ENCODE data around the gene PARP11. TPM values are rescaled to one million over a fixed set of nuclear protein-coding genes. Genes with fewer than 3 reads are reported as not detected.
"Not testable (repeated sequence)": the region's sequence is repeated elsewhere in the genome, so short reads cannot be mapped to it uniquely, and the experiment has no call there.

Gene PARP11
- total and polyA plus RNA-seq, 5 donors = 2.2 to 8.6 (median 6.3) TPM

DNA sequence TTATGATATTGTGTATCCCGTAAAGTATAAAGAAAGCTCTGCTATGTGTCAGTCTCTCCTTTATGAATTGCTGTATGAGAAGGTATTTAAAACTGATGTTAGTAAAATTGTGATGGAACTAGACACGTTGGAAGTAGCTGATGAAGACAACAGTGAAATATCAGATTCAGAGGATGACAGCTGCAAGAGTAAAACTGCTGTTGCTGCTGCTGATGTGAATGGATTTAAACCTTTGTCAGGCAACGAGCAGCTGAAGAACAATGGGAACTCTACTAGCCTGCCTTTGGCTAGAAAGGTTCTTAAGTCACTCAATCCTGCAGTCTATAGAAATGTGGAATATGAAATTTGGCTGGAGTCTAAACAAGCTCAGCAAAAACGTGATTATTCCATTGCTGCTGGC, 33.5 kb downstream of the PARP11 start:
- H3K4me1 ChIP-seq (ENCODE audit: control insufficient read depth, insufficient read depth, low read length); DNase-seq; H3K9me3 ChIP-seq (ENCODE audit: control insufficient read depth, low read length); ATAC-seq; H3K4me3 ChIP-seq (ENCODE audit: low read length); H3K27me3 ChIP-seq (ENCODE audit: control insufficient read depth, insufficient read depth); H3K27ac ChIP-seq (ENCODE audit: low read length); intact Hi-C loops (cut with DNase I): not testable (repeated sequence)
- WGBS = 90% methylated on average over 4 of the region's 4 CpGs

DNA sequence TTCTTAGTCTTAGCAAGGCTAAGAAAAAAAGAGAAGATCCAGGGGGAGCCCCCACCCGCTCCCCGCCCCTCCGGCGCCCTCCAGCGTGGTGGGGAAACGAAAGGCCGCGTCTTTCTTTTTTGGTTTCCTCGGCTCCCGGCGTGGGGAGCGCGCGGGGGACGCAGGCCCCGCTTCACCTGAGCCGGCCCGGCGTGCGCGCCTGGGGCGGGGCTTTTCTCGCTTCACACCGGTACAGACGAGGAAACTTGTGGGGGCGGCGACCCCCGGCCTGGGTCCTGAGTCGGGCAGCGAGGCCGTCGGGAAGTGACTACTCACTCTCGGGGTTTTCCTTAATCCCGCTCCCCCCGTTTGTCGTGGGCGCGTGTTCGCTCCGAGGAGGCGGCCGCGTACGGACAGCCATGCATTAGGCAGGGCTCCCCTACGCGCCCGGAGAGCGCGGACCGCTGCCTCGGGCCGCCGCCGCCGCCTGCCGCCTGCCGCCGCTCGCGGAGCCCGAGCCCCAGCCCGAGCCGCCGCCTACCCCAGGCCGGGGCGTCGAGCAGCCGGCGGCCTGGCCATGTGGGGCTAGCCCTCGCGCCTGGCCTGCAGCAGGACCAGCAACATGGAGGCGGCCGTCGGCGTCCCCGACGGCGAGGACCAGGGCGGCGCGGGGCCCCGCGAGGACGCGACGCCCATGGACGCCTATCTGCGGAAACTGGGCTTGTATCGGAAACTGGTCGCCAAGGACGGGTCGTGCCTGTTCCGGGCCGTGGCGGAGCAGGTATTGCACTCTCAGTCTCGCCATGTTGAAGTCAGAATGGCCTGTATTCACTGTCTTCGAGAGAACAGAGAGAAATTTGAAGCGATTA, 34.3 kb downstream of the PARP11 start:
- intact Hi-C loops (cut with DNase I); H3K27ac ChIP-seq (ENCODE audit: low read length); H3K4me1 ChIP-seq (ENCODE audit: control insufficient read depth, insufficient read depth, low read length); H3K27me3 ChIP-seq (ENCODE audit: control insufficient read depth, insufficient read depth); H3K4me3 ChIP-seq (ENCODE audit: low read length); H3K9me3 ChIP-seq (ENCODE audit: control insufficient read depth, low read length): not testable (repeated sequence)
- peak; percentile 11 to 54 (median 53) for DNase-seq
- peak; percentile 54 to 59 for ATAC-seq
- WGBS = 64% methylated on average over 98 of the region's 98 CpGs

DNA sequence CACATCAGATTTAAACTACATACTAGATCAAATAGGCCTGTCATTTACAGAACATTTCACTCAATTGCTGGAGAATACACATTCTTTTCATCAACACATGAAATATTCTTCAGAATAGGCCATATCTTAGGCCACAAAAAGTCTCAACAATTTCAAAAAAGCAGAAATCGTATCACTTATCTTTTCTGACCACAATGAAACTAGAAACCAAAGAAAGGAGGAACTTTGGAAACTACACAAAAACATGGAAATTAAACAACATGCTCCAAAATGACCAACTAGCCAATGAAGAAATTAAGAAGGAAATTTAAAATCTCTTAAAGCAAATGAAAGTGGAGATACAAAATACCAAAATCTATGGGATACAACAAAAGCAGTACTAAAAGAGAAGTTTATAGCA, 35.1 kb downstream of the PARP11 start:
- Histone ChIP-seq H3K9me3 (ENCODE audit: control insufficient read depth, low read length) (no peaks in the 10 kb centered on the region), H3K4me3 (ENCODE audit: low read length) (no peak overlapping the region), H3K4me1 (ENCODE audit: control insufficient read depth, insufficient read depth, low read length) (peaks cover 3% of the 10 kb centered on the region), H3K27ac (ENCODE audit: low read length) (no peak overlapping the region), H3K27me3 (ENCODE audit: control insufficient read depth, insufficient read depth) (no peaks in the 10 kb centered on the region)
- WGBS = 51% methylated on average over 1 of the region's 1 CpG
- DNase-seq (no peak), ATAC-seq (no peak)
- intact Hi-C loops (cut with DNase I) = no loop called here

DNA sequence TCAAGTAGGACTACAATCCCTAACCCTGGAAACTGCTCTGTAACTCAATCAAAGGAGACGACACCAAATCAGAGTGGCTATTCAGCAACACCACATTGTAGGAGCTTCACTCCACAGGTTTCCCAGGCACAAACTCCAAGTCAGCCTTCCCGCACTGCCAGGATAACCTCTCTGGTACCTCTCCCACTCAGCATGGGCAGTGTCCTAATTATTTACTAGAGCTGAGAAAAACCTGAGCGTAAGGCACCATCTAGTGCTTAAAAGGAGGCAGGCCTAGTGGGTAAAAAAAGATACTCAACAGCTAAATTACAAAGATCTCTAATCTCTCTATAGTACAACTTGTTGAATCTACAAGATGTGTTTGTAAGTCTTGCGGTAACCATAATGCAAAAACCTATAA, 36.1 kb downstream of the PARP11 start:
- WGBS = 98% methylated on average over 4 of the region's 4 CpGs
- Histone ChIP-seq H3K4me1 (ENCODE audit: control insufficient read depth, insufficient read depth, low read length) (peaks cover 3% of the 10 kb centered on the region), H3K27ac (ENCODE audit: low read length) (no peak overlapping the region), H3K27me3 (ENCODE audit: control insufficient read depth, insufficient read depth) (no peaks in the 10 kb centered on the region), H3K4me3 (ENCODE audit: low read length) (no peak overlapping the region), H3K9me3 (ENCODE audit: control insufficient read depth, low read length) (no peaks in the 10 kb centered on the region)
- intact Hi-C loops (cut with DNase I) = no loop called here
- ATAC-seq (no peak), DNase-seq (no peak)

DNA sequence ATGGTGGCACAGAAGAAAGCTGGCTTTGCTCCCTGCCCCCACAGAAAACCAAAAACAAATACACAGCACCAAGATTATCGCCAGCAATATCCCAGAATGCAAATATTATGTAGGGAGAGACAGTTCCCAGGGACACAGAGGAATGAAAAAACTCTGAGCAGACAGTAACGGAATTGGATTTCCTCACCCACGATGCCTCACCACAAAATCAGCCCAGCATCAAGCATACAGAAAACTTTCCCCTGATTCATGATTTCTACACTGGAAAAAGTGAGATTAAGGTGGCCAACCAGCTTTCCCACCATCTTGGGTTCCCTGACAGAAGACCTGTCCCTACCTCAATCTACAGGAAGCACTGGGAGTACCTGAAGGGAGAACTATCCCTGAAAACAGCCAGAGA, 36.6 kb downstream of the PARP11 start:
- H3K27ac ChIP-seq (ENCODE audit: low read length) = no peak overlapping the region
- intact Hi-C loops (cut with DNase I) = no loop called here
- H3K9me3 ChIP-seq (ENCODE audit: control insufficient read depth, low read length) = no peaks in the 10 kb centered on the region
- DNase-seq (no peak), ATAC-seq (no peak)
- H3K4me3 ChIP-seq (ENCODE audit: low read length) = no peak overlapping the region
- 96% methylated on average over 3 of the region's 3 CpGs for WGBS
- H3K27me3 ChIP-seq (ENCODE audit: control insufficient read depth, insufficient read depth) = no peaks in the 10 kb centered on the region
- H3K4me1 ChIP-seq (ENCODE audit: control insufficient read depth, insufficient read depth, low read length) = peaks cover 3% of the 10 kb centered on the region

DNA sequence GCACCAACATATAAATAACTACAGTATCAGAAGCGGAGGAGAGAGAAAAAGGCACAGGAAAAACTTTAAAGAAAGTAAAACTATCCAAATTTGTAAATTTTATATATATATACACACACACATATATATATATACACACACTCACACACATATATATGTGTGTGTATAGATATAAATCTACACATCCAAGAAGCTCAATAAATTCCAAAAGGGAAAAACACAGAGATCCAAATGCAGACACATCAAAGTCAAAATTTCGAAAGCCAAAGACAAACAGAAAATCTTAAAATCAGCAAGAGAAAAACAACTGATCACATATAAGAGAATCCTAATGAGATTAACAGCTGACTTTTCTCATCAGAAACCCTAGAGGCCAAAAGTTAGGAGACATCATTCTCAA, 37.3 kb downstream of the PARP11 start:
- Histone ChIP-seq H3K27ac (ENCODE audit: low read length) (no peak overlapping the region), H3K27me3 (ENCODE audit: control insufficient read depth, insufficient read depth) (no peaks in the 10 kb centered on the region), H3K4me3 (ENCODE audit: low read length) (no peak overlapping the region), H3K9me3 (ENCODE audit: control insufficient read depth, low read length) (no peaks in the 10 kb centered on the region), H3K4me1 (ENCODE audit: control insufficient read depth, insufficient read depth, low read length) (peaks cover 3% of the 10 kb centered on the region)
- ATAC-seq (no peak), DNase-seq (no peak)
- WGBS = 91% methylated on average over 2 of the region's 2 CpGs
- intact Hi-C loops (cut with DNase I) = no loop called here

DNA sequence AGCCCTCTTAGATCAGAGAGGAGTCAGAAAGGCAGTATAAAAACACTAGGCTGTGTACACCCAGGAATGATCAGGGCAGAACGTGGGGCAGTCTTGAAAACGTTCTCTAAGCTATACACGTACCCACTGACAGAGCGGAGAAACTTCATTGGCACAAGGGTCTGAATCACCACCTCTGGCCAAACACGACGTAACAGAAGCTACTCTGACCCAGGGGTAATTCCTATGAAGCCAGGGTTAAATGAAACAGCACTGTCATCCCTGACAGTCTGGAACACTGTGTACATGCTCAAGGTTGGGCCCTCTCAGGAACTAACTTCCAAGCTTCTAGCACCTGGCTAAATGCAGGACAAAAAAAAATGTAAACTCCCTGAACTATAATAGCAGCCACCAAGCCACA, 38.4 kb downstream of the PARP11 start:
- no peak for ATAC-seq
- 78% methylated on average over 6 of the region's 6 CpGs for WGBS
- Histone ChIP-seq H3K4me3 (ENCODE audit: low read length) (no peak overlapping the region), H3K27me3 (ENCODE audit: control insufficient read depth, insufficient read depth) (no peaks in the 10 kb centered on the region), H3K27ac (ENCODE audit: low read length) (no peak overlapping the region), H3K9me3 (ENCODE audit: control insufficient read depth, low read length) (no peaks in the 10 kb centered on the region), H3K4me1 (ENCODE audit: control insufficient read depth, insufficient read depth, low read length) (peaks cover 3% of the 10 kb centered on the region)
- no peak for DNase-seq
- intact Hi-C loops (cut with DNase I) = no loop called here

DNA sequence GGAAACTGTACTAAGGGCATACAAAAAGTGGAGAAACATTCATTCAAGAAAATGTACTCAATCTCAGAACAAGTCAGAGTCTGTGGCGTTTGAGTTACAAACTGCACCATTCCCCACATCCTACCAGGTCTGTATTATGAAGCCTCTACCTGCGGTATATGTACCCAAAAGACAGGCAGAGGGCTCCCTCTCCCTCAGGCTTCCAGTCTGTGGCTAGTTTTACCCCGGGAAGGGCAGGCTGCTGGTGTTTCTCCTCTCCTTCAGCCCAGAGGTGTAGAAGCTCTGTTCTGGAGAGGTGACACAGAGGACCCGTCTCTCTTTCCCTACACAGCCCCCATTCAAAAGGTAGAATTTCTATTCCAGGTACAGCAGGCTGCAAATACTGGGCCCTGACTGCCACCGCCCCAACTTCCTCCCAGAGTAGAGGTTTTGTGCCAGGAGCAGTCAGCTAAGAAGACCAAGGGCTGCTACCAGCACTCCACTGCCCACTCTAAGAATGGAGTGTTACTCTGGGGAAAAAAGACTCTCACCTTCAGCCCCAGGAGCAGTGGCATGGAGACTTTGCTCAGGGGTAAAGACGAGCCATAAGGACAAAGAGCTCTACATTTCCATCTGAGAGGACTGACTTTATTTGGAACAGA, 39.4 kb downstream of the PARP11 start:
- no peak overlapping the region for H3K27ac ChIP-seq (ENCODE audit: low read length)
- no peaks in the 10 kb centered on the region for H3K27me3 ChIP-seq (ENCODE audit: control insufficient read depth, insufficient read depth)
- DNase-seq (no peak), ATAC-seq (no peak)
- 88% methylated on average over 6 of the region's 6 CpGs for WGBS
- H3K4me3 ChIP-seq (ENCODE audit: low read length) = no peak overlapping the region
- no peaks in the 10 kb centered on the region for H3K9me3 ChIP-seq (ENCODE audit: control insufficient read depth, low read length)
- intact Hi-C loops (cut with DNase I) = no loop called here
- H3K4me1 ChIP-seq (ENCODE audit: control insufficient read depth, insufficient read depth, low read length) = peaks cover 3% of the 10 kb centered on the region

DNA sequence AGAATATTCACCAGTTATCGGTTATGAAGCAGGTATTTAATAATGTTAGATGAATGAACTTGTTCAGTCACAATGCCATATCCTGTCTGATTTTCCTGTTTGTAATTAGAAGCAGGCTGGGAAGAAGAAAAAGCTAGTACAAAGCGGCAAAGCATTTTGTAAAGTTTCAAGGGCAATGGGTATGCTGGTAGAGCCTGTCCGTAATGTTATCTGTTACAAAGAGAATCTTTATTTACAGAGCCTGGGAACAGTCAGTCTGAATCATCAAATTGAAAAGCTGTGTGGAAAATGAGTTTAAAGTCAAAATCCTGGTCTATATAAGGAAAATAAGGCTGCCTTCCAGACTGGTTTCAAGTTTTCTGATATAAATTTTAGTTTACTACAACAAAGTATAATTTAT, 40.5 kb downstream of the PARP11 start:
- no peaks in the 10 kb centered on the region for H3K9me3 ChIP-seq (ENCODE audit: control insufficient read depth, low read length)
- H3K27ac ChIP-seq (ENCODE audit: low read length) = no peak overlapping the region
- DNase-seq = no peak
- no peaks in the 10 kb centered on the region for H3K27me3 ChIP-seq (ENCODE audit: control insufficient read depth, insufficient read depth)
- intact Hi-C loops (cut with DNase I) = no loop called here
- H3K4me1 ChIP-seq (ENCODE audit: control insufficient read depth, insufficient read depth, low read length) = peaks cover 3% of the 10 kb centered on the region
- no peak for ATAC-seq
- WGBS = 68% methylated on average over 3 of the region's 3 CpGs
- no peak overlapping the region for H3K4me3 ChIP-seq (ENCODE audit: low read length)

DNA sequence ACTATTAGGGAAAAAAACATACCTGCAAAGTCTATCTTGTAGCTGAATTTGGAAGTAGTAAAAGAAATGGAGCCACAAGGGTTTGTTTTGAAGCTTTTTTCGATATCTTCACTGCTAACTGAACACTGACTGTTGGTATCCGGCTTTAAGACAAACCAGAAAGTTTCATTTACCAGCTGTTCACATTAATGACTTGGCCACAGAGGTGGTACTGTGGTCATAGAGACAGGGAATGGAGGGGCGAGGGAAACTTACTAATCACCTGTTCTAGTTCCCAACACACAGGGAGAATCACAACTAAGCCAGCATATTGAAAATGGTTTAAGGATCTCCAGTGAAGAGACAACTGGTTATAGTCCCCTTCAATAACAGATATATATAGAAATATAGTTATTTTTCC, 44.3 kb downstream of the PARP11 start:
- ATAC-seq = no peak
- intact Hi-C loops (cut with DNase I) = no loop called here
- no peaks in the 10 kb centered on the region for H3K27me3 ChIP-seq (ENCODE audit: control insufficient read depth, insufficient read depth)
- H3K4me3 ChIP-seq (ENCODE audit: low read length) = no peak overlapping the region
- WGBS = 93% methylated on average over 3 of the region's 3 CpGs
- no peak overlapping the region for H3K27ac ChIP-seq (ENCODE audit: low read length)
- no peaks in the 10 kb centered on the region for H3K9me3 ChIP-seq (ENCODE audit: control insufficient read depth, low read length)
- no peaks in the 10 kb centered on the region for H3K4me1 ChIP-seq (ENCODE audit: control insufficient read depth, insufficient read depth, low read length)
- DNase-seq = no peak

DNA sequence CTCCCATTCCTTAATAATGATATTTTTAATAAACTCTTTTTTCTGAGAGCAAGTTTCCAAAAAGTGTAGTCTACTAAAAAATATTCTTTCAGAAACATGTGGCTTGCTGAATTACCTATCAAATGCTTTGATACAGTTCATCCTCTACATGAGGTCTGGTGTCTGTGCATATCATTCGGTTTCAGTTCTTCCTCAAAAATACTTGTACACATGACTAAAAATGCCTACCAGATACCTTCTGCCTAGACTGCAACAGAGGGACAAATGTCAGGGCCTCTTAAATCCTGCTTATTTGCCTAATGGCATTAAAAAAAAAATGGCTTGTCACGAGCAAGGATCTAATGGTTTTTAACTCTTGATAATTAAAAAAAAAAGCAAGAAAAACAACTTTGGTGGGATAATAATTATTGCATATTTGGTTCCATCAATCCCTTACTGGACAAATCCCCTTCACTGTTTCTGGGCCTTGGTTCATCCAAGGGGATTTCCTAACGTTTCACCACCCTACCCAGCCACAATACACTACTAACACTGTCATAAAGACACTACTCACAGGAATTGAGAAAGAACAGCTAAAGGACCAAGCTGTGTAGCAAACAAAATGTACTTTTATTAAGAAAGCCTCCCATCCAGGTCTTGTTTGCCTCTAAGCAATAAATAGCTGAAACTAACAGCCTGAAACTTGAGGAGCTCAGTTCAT, 45.7 kb downstream of the PARP11 start:
- Histone ChIP-seq H3K9me3 (ENCODE audit: control insufficient read depth, low read length) (no peaks in the 10 kb centered on the region), H3K27me3 (ENCODE audit: control insufficient read depth, insufficient read depth) (no peaks in the 10 kb centered on the region), H3K27ac (ENCODE audit: low read length) (no peak overlapping the region), H3K4me1 (ENCODE audit: control insufficient read depth, insufficient read depth, low read length) (no peaks in the 10 kb centered on the region), H3K4me3 (ENCODE audit: low read length) (no peak overlapping the region)
- intact Hi-C loops (cut with DNase I) = no loop called here
- no peak for ATAC-seq
- 87% methylated on average over 3 of the region's 3 CpGs for WGBS
- DNase-seq = no peak
